Motor neuron (in vitro differentiated cells): Measurements from ENCODE around the gene SLC30A2. TPM values are rescaled to one million over a fixed set of nuclear protein-coding genes. Genes with fewer than 3 reads are reported as not detected.

Source experiments
- ATAC-seq, 8 experiments: fragments of 200-7000 bp; cut with Tn5 transposase; replicated peaks in 6 of 8; 2 replicates each; pipeline ENCODE4 v1.8.0; 2021; ENCODE audit warnings: mild to moderate bottlenecking in 8 of 8, moderate library complexity in 8 of 8
- H3K27ac ChIP-seq, 2 donors: fragments of 250-450 bp; sonication (Bioruptor Pico); 2 replicates each; pipeline ENCODE4 v1.9.0; 2021; ENCODE audit warnings: antibody characterized with exemption in 2 of 2, mild to moderate bottlenecking in 2 of 2, moderate library complexity in 1 of 2
- H3K4me1 ChIP-seq, 2 donors: fragments of 250-450 bp; sonication (Bioruptor Pico); replicated peaks in 1 of 2; 2 replicates each; pipeline ENCODE4 v1.6.1; 2021; ENCODE audit warnings: antibody characterized with exemption in 2 of 2, mild to moderate bottlenecking in 2 of 2, moderate library complexity in 1 of 2
- H3K4me3 ChIP-seq, 5 donors: fragments of 250-450 bp; sonication (Bioruptor Pico); 2 replicates each; pipeline ENCODE4 v1.9.0; 2021; ENCODE audit warnings: antibody characterized with exemption in 5 of 5, mild to moderate bottlenecking in 5 of 5, moderate library complexity in 4 of 5
- WGBS, 10 experiments: fragments of 450-650 bp; shearing (Covaris generic); methylation state at CpG; one replicate each; pipeline ENCODE4 v1.0.0; 2022; 5-methylcytosine and 5-hydroxymethylcytosine counted together
- in situ Hi-C, 9 experiments: fragments of 400-800 bp; cut with MboI; loops; one replicate each; pipeline ENCODE4 v1.15.0; 2021; ENCODE audit warnings: low sequenced_read_pairs in 9 of 9, low pct_unique_long_range_greater_than_20kb in 2 of 9; ENCODE audit not compliant: unreplicated experiment in 9 of 9
- total RNA-seq, 8 experiments: library from RNA; unstranded; fragments of 300-600 nt; gene quantifications; 2 replicates each; pipeline versions ENCODE4 v1.2.3 to v1.2.4, GENCODE V29; 2022

The SLC30A2 gene
- total RNA-seq, 8 experiments from 2014 or later, result 0.10 to 5.7 (median 0.84) TPM

DNA sequence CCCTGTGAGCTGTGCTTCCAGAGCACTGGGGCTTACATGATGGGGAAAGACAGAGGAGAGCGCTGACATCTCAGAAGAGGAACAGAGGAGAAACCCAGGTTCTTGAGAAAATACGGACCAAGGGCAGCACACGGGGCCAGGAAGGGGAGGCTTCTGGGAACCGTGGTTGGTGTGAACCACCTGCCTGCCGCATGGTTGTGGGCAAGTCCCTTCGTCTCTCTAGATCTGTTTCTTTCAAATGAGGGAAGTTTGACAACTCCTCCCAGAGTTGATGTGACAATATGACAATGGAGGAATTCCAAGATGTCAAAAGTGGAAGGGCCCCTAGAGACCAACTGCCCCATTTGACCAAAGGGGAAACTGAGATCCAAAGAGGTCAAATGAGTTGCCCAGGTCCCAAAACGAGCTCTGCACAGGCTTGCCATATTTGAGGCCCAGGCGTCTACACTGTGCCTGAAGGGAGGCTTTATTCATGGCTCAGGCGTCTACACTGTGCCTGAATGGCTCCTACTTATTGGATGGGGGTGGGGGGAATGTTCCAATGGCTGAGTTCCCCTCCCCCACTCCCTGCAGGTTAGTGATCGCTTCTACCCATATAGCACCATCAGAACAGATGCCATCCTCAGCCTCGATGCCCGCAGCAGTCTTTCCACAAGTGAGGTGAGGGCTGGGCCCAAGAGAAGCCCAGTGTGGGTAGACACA lies 13.1 kb downstream of the SLC30A2 start:
- no peak overlapping the region for H3K4me3 ChIP-seq
- in situ Hi-C loops, result no loop called here
- 68 to 83% (median 74%) methylated on average over 1 to 11 of the region's 12 CpGs; no CpG with 5 or more reads in 3 of the 10 experiments for WGBS, 10 experiments
- no peak for ATAC-seq
- peaks cover 12 to 15% of the 10 kb centered on the region in 2 donors for H3K4me1 ChIP-seq
- H3K27ac ChIP-seq, result no peak overlapping the region

DNA sequence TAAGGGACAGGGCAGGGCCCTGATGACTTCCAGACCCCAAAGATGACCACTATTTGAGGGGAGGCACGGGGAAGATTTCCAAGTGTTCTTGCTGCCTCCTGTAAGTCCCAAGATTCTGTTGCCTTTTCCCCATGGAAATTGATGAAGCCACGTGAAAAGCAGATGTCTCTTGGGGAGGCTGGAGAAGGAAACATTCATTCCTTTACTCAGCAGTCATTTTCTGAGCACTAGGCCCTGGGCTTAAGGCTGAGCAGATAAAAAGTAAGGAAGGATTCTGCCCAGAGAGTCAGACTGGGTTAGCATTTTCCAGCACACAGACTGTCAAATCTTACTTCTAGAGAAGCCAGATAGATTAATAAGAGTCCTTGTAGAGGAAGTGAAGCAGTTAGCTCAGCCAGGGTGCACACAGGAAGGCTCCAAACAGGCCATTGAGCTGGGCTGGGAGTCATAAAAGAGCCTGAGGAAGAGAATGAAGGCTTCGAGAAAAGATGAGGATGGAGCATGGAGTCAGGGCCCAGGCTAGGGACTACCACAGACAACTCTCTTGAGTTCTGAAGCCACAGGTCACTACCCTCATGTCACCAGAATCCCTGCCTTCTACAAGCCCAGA lies 14.2 kb downstream of the SLC30A2 start:
- WGBS, 10 experiments, result 33 to 80% (median 63%) methylated on average over 1 to 3 of the region's 3 CpGs; no CpG with 5 or more reads in 3 of the 10 experiments
- ATAC-seq, result peak in 2 of 8 experiments; percentile 2 to 13
- in situ Hi-C loops, result no loop called here

DNA sequence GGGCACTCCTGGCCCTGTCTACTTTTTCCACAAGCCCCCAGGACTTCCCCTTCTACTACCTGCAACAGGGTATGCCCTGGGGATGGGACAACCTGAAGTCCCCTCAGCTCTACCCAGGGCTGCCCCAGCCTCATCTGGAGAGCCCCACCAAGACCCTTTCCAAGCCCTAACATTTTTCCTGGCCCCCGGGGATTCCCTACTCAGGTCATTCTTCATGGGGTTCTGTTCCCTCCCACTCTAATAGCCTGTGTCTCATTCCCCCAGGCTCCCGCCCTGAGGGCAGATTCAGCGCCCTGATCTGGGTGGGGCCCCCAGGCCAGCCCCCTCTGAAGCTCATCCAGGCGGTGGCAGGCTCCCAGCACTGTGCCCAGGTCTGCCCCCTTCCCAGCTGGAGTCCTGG lies 14.7 kb downstream of the SLC30A2 start:
- in situ Hi-C loops, result no loop called here
- peak in 1 of 8 experiments; percentile 8 for ATAC-seq
- no peak overlapping the region for H3K4me3 ChIP-seq
- peaks cover 7 to 9% of the 10 kb centered on the region in 2 donors for H3K4me1 ChIP-seq
- 0 to 80% (median 71%) methylated on average over 1 to 3 of the region's 4 CpGs; no CpG with 5 or more reads in 6 of the 10 experiments for WGBS, 10 experiments
- H3K27ac ChIP-seq, result no peak overlapping the region

More for the DNA sequence above, 14.2 kb downstream of the SLC30A2 start:
- no peak overlapping the region for H3K4me3 ChIP-seq
- H3K27ac ChIP-seq, result no peak overlapping the region
- H3K4me1 ChIP-seq, result peaks cover 12 to 14% of the 10 kb centered on the region in 2 donors

DNA sequence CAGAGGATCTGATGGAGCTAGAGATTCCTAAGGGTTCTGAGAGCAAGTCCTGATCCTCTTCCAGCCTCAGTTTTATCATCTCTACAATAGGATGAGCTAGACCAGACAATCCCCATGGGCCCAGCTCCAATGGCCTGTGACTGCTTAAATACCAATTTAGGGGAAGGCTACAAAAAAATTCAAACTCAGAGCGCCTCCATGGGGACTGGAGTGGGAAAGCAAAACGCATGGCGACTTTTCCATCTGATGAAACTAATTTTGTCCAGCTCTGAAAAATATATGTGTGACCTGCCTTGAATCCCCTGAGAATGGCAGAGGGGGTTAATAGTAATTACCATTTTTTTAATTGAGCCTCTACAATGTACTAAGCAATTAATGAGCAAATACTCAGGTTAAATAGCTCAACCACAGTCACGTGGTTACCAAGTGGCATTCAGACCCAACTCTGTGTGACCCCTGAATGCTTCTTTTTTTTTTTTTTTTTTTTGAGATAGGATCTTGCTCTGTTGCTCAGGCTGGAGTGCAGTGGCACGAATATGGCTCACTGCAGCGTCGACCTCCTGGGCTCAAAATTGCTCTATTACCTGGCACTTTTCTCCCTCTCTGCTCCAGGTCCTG lies 15.9 kb downstream of the SLC30A2 start:
- no peak overlapping the region for H3K4me3 ChIP-seq
- ATAC-seq, result no peak
- no peak overlapping the region for H3K27ac ChIP-seq
- peaks cover 6 to 7% of the 10 kb centered on the region in 2 donors for H3K4me1 ChIP-seq
- 50 to 94% (median 82%) methylated on average over 2 to 7 of the region's 7 CpGs; no CpG with 5 or more reads in 2 of the 10 experiments for WGBS, 10 experiments
- in situ Hi-C loops, result no loop called here

DNA sequence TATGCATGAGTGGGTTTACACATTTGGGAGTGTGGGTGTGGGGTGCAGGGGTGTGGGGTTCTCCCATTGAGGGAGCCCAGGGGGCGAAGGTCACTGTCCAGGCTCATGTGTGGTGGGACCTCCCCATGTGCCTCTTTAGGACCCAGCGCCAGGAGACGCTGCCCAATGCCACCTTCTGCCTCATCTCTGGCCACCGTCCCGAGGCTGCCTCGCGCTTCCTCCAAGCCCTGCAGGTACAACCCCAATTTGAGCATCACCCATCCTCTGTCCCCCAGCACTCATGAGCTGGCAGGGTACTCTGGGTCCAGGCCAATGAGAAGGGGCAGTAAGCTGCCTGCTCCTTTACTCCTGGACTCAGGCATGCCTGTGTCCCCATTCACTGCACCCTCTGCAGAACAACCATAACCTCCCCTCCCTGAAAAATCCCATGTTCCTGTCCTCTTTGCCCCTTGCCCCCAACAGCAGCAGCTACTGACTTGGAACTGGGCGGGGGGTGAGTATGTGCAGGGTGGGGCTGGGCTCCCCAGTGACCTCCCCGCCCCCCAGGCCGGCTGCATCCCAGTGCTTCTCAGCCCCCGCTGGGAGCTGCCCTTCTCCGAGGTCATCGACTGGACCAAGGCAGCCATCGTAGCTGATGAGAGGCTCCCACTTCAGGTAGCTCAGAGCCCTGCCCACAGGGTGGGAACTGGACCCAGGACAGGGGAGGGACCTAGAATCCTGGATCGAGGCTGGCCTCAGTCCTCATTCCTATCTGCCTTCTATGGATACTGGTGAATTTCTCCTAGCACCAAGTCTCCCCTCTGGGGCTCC lies 16.7 kb downstream of the SLC30A2 start:
- peaks cover 0 to under 1% of the 10 kb centered on the region in 2 donors for H3K4me1 ChIP-seq
- H3K4me3 ChIP-seq, result no peak overlapping the region
- 51 to 100% (median 78%) methylated on average over 2 to 7 of the region's 15 CpGs; no CpG with 5 or more reads in 5 of the 10 experiments for WGBS, 10 experiments
- peak in 2 of 8 experiments; percentile 4 to 11 for ATAC-seq
- in situ Hi-C loops, result no loop called here
- no peak overlapping the region for H3K27ac ChIP-seq

DNA sequence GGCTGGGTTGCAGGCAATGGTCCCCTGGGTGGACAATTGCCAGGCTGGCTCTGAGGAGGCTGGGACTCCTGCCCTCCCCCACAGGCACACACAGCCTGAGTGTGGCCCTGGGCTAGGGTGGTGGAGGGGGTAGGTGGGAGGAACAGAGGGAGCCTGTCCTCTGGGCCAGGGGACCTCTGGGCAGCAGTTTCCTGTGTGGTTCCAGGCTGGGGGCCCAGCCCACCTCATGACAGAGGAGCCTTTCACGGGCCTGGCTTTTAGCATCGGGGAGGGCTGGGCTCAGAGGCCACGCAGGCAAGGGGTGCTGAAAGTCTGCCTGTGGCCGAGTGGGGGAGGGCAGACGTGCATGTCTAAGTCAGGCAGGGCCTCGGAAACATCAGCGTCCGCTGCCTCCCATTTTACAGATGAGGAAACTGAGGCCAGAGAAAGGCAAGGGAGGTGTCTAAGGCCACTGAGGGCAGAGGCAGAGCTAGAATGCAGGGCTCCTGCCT lies 17.4 kb downstream of the SLC30A2 start:
- peak in 4 of 8 experiments; percentile 9 to 21 (median 10) for ATAC-seq
- WGBS, 10 experiments, result no CpG with 5 or more reads among the region's 8 CpGs
- in situ Hi-C loops, result no loop called here
- H3K4me3 ChIP-seq, result no peak overlapping the region
- H3K4me1 ChIP-seq, result no peaks in the 10 kb centered on the region
- no peak overlapping the region for H3K27ac ChIP-seq

DNA sequence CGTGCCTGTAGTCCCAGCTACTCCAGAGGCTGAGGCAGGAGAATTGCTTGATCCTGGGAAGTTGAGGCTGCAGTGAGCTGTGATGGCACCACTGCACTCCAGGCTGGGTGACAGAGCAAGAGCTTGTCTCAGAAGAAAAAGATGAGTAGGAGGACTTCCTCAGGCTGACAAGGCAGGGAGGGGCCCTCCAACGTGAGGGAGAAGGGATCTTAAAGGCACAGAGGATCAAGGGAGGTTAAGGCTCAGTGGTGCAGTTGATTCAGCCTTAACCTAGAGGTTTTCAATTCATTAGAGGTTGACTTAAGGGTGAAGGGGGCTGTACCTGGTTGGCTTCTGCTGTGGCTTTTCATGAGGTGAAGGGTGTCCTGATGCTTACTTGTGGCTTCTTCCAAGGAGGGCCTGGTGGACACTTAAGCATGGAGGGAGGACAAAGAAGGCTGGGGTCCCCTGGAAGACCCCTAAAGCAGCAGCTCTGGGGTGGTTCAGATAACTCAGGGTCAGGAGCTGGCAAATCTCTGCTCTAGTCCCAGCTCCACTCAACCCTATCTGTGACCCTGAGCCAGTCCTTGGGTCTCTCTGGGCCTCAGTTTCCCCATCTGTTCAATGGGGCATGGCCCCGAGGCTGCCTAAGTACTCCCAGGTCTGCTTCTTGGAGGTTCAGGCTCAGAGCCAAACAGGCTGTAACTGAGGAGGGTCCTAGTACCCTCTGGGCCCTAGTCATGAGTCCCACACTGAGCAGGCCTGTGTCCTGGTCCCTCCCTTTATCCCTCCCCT lies 18.0 kb downstream of the SLC30A2 start:
- in situ Hi-C loops, result no loop called here
- no peaks in the 10 kb centered on the region for H3K4me1 ChIP-seq

DNA sequence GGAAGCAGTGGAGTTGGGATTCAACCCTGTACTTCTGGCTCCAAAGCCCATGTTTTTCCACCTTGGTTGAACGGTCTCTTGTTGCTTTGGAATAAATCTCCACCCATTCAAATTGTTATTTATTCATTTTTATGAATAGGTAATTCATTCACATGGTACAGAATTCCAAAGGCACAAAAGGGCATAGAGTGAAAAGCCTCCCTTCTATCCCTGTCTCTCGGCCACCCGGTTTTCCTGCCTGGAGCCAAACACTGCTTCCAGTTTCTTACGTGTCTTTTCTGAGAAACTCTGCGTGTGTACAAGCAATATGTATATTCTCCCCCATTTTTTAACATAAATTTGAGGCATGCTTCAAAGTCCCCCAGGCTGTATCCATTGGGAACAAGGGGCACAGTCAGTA lies 20.4 kb downstream of the SLC30A2 start:
- H3K4me1 ChIP-seq, result peaks cover 0 to 6% of the 10 kb centered on the region in 2 donors
- WGBS, 10 experiments, result 0 to 84% (median 67%) methylated on average over 1 to 5 of the region's 5 CpGs; no CpG with 5 or more reads in 2 of the 10 experiments
- H3K4me3 ChIP-seq, result no peak overlapping the region
- peak in 1 of 8 experiments; percentile 71 for ATAC-seq
- in situ Hi-C loops, result no loop called here
- no peak overlapping the region for H3K27ac ChIP-seq

More for the DNA sequence above, 18.0 kb downstream of the SLC30A2 start:
- H3K4me3 ChIP-seq, result no peak overlapping the region
- 0 to 35% (median 7%) methylated on average over 1 to 2 of the region's 3 CpGs; no CpG with 5 or more reads in 4 of the 10 experiments for WGBS, 10 experiments
- peak in 6 of 8 experiments; percentile 1 to 33 (median 5) for ATAC-seq
- no peak overlapping the region for H3K27ac ChIP-seq

DNA sequence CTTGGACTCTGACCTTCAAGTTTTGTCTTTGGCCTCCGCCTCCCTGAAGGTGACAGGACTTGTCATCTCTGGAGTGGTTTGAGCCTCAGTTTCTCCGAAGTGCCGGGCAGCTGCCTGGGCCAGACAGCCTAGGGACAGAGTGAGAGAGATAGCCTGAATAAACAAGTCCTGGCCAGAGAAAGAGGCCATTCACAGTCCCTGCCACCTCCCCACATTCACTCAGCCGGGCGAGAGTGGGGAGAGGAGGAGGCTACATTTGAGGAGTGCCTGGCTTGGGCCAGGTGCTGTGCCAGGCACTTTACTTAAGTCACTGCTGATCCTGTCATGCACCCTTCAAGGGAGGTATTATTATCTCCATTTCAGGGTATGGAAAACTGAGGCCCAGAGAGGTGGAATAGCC lies 20.9 kb downstream of the SLC30A2 start:
- in situ Hi-C loops, result no loop called here
- peak in 1 of 8 experiments; percentile 2 for ATAC-seq
- H3K4me1 ChIP-seq, result peaks cover 0 to 6% of the 10 kb centered on the region in 2 donors
- no peak overlapping the region for H3K27ac ChIP-seq
- H3K4me3 ChIP-seq, result no peak overlapping the region
- 62 to 90% (median 81%) methylated on average over 3 of the region's 5 CpGs; no CpG with 5 or more reads in 7 of the 10 experiments for WGBS, 10 experiments

DNA sequence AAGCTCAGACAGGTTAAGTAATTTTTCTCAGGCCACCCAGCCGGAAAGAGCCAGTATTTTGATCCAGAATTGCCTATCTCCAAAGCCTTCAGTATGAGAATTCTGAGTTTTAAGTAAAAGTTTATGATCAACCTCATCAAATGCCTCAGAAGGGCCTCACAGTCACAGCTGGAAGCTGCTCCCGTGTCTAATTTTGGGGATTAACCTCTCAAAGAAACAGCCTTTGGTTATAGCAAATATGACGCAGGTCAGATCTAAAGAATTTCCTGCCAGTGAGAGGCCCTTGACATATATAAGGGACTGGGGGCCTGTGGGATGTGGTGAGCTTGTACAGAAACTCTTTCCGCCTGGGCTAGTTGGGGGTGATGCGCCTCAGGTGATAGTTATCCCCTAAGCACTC lies 22.1 kb downstream of the SLC30A2 start:
- no peak for ATAC-seq
- Histone ChIP-seq H3K27ac (no peak overlapping the region), H3K4me1 (peaks cover 0 to 6% of the 10 kb centered on the region in 2 donors), H3K4me3 (no peak overlapping the region)
- WGBS, 10 experiments, result 0 to 100% (median 84%) methylated on average over 1 to 5 of the region's 5 CpGs; no CpG with 5 or more reads in 2 of the 10 experiments
- in situ Hi-C loops, result no loop called here

DNA sequence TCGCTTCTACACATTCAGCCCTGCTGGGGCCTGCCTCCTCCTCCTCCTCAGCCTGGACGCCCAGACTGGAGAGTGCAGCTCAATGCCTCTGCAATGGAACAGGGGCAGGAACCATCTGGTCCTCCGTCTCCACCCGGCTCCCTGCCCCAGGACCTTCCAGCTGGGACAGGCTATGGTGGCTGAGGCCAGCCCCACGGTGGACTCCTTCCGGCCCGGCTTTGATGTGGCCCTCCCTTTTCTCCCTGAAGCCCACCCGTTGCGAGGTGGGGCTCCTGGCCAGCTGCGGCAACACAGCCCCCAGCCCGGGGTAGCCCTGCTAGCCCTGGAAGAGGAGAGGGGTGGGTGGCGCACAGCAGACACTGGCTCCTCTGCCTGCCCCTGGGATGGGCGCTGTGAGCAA lies 22.9 kb downstream of the SLC30A2 start:
- 0 to 100% (median 76%) methylated on average over 1 to 9 of the region's 13 CpGs; no CpG with 5 or more reads in 3 of the 10 experiments for WGBS, 10 experiments
- Histone ChIP-seq H3K4me1 (peaks cover 2 to 6% of the 10 kb centered on the region in 2 donors), H3K27ac (no peak overlapping the region), H3K4me3 (no peak overlapping the region)
- in situ Hi-C loops, result no loop called here
- peak in 1 of 8 experiments; percentile 48 for ATAC-seq

DNA sequence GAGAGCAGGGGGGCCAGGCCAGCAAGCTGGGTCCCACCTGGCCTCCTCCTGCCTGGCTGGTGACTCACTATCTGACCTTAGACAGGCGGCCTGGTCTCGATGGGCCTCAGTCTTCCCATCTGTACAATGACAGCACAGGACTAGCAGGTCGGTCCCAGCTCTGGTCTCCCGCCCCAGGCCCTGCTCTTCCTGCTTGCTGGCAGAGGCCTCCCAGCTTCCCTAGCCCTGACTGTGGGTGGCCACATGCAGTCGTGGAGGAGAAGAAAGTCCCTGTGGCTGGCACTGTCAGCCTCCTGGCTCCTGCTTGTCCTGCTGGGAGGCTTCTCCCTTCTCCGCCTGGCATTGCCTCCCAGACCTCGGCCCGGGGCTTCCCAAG lies 23.5 kb downstream of the SLC30A2 start:
- Histone ChIP-seq H3K4me1 (peaks cover 2 to 6% of the 10 kb centered on the region in 2 donors), H3K27ac (no peak overlapping the region), H3K4me3 (no peak overlapping the region)
- WGBS, 10 experiments, result 10 to 100% (median 73%) methylated on average over 1 to 3 of the region's 8 CpGs; no CpG with 5 or more reads in 5 of the 10 experiments
- in situ Hi-C loops, result no loop called here
- peak in 1 of 8 experiments; percentile 6 for ATAC-seq
